DND-41 (cell line): ENCODE measurements around the gene OR3A2.
"Not testable (repeated sequence)": the region's sequence is repeated elsewhere in the genome, so short reads cannot be mapped to it uniquely, and the experiment has no call there.

Experiments used
- EZH2 ChIP-seq: IDR thresholded peaks from 3 replicates; pipeline ENCODE4 v1.6.1; 2012; ENCODE audit warnings: borderline replicate concordance, low read depth, mild to moderate bottlenecking, moderate library complexity, low read length, inconsistent platforms; ENCODE audit not compliant: severe bottlenecking
- TF ChIP-seq, protein P1 (sequence below): IDR thresholded peaks from 2 replicates; pipeline ENCODE4 v1.5.1; 2012; ENCODE audit warnings: borderline replicate concordance, low read length, moderate library complexity, mild to moderate bottlenecking; ENCODE audit not compliant: poor library complexity, severe bottlenecking; ENCODE audit errors: extremely low read depth

GRCh38 chr17:3238685-3239084 is 147.4 kb downstream of the OR3A2 start:
- TF ChIP-seq, protein P1, sequence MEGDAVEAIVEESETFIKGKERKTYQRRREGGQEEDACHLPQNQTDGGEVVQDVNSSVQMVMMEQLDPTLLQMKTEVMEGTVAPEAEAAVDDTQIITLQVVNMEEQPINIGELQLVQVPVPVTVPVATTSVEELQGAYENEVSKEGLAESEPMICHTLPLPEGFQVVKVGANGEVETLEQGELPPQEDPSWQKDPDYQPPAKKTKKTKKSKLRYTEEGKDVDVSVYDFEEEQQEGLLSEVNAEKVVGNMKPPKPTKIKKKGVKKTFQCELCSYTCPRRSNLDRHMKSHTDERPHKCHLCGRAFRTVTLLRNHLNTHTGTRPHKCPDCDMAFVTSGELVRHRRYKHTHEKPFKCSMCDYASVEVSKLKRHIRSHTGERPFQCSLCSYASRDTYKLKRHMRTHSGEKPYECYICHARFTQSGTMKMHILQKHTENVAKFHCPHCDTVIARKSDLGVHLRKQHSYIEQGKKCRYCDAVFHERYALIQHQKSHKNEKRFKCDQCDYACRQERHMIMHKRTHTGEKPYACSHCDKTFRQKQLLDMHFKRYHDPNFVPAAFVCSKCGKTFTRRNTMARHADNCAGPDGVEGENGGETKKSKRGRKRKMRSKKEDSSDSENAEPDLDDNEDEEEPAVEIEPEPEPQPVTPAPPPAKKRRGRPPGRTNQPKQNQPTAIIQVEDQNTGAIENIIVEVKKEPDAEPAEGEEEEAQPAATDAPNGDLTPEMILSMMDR: not testable (repeated sequence)
- not testable (repeated sequence) for TF ChIP-seq EZH2
